HG03175 (cell line): Measurements from ENCODE around the gene NEDD4L.
"Not testable (repeated sequence)": the region's sequence is repeated elsewhere in the genome, so short reads cannot be mapped to it uniquely, and the experiment has no call there.

Experiments used
- ATAC-seq: cut with Tn5 transposase; IDR thresholded peaks from one replicate; pipeline ENCODE4 v1.9.1; 2021; ENCODE audit warnings: mild to moderate bottlenecking, moderate library complexity; ENCODE audit not compliant: unreplicated experiment

The NEDD4L gene

GRCh38 chr18:58255701-58256311, 211.8 kb downstream of the NEDD4L start:
- no peak for ATAC-seq

DNA sequence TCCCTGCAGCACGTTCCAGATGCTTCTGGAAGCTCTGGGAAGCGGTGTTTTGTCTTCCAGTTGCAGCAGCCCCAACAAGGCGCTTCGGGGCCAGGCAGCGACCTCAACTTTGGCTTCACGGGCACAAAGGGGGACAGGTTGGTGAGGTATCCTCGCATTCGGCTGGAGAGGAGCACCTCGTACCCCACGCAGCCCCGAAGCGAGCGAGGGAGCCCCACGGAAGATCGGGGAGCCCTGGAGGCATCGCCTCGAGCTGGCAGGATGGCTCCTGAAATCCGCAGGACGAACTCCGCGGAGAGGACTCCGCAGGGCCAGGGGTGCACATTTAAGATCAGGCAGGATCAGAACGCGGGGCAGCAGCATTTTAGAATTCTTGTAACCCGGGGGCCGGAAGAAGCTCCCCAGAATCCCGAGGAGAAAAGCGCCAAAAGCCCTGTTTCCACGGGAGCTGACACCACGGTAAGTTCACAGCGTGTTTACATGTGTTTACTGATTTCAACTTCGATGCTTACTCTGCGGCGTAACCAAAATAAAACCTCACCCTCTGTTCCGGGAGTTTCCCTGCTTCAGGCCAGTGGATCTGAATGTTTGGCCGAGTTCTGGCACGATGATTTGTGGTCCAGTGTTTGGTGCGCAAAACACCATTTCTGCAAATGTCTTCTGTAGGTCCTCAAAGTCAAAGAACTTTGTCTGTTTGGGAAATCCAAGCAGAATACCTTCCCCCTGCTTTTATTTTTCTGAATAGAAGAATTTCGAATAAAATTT, 212.5 kb downstream of the NEDD4L start:
- ATAC-seq, result no peak

DNA sequence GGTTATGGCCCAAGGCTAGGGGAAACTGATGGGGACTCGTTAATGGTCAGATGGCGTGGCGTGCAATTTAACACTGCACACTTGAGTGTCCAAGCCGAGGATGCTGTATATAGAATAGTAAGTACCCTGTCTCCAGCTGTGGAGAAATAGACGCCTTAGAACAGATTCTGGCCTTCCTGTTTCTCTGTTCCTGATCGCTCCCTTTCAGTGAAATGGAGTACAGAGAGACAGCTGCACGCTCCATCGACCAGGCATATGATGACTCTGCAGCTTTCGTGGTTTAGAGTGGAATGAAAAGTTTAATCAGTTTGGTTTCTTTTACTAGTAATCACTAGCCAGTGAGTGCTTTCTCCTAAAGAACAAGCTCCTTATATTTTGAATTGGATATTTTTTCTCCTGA, 213.4 kb downstream of the NEDD4L start:
- no peak for ATAC-seq

- ATAC-seq, result no peak
Observed at GRCh38 chr18:58258692-58259342, 214.8 kb downstream of the NEDD4L start.

DNA sequence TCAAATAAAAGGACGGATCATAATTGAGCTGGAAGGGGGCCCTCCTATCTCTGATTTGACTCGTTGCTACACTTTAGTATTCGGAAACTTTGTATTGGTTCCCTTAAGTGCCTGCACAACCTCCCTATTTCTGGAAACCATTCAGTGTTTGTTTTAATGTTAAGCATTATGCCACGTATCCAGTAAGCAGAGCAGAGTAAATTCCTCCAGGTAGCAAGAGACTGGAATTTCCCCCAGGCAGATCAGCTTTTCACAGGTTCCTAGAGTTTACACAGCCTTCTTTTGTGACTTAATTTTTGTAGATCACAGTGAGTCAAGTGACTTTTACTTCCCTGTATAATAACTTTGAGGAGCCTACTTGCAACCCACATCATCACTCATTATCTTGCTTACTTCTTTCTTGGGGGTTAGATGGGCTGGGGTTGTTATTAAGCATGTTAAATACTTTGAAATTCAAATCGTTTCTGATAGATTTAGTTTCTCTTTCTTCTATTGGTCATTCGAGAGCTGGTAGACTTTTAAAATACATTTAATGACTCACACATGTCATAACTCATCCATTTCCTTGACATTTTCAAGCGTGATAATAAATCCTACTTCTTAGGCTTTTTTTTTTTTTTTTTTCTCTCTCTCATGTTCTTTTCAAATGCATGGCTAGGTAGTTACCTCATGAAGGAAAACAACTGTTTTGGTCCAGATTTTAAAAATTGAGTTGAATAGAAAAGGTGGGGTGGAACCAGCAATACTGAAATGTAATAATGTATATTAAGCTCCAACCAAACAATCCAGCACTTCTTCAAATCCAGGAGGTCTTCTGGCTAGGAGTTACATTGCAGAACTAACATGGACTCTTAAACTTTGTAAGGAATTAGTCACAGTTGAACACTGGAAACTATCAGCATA, 219.3 kb downstream of the NEDD4L start:
- ATAC-seq, result no peak

DNA sequence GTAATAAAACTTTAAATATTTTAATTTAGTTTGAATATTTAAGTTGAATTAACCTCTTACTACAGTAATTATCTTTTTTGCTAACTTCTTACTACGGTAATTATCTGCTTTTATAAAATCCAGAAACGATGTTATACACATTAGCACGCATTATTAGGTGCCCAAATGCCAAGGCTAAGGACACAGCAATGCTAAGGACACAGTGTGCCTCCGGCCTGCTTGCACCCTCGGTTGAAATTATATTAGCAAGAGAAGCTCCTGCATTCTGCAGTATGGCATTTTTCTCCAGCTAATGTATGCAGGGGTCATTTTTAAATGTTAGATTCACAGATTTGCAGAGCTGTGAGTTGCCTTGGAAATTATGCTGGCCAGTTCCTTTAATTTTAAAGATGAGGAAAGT, 220.0 kb downstream of the NEDD4L start:
- ATAC-seq, result no peak

DNA sequence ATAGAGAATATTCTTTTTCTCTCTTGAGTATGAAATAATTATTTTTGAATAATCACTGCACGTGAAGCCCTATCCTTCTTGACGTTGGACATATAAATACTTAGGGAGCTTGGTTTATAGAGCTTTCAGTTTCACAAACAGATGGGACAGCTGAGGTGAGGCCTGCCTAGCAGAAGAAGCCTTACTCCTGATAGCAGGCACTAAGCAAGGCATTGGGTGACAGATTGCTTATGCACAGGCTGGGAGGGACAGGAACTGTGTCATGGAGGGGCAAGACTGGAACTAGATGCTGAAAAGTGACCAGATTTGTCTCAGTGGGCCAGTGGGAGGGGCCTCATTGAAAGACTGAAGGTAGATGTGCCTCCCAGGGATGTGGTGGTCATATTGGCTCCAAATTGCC, 220.8 kb downstream of the NEDD4L start:
- ATAC-seq, result no peak

GRCh38 chr18:58265489-58265888, 221.5 kb downstream of the NEDD4L start:
- not testable (repeated sequence) for ATAC-seq

GRCh38 chr18:58266291-58266690, 222.3 kb downstream of the NEDD4L start:
- ATAC-seq, result no peak

DNA sequence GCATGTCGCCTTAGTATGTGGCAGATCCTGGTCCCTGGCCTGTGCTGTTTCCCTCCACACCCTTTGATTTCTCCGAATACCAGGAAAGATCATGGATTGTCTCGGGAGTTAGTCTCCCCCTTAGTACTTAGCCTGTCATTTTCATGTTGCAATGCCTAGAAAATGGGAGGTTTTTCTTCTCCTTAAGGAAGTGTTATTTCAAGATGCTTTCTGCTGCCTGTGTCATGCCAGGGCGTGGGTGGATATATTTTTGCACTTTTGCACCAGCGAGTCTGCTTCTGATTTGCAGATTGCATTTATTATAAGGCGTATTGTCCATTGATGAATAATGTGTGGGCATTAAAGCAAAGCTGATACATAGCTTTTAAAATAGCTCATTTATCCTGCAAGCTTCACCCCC, 223.5 kb downstream of the NEDD4L start:
- no peak for ATAC-seq

DNA sequence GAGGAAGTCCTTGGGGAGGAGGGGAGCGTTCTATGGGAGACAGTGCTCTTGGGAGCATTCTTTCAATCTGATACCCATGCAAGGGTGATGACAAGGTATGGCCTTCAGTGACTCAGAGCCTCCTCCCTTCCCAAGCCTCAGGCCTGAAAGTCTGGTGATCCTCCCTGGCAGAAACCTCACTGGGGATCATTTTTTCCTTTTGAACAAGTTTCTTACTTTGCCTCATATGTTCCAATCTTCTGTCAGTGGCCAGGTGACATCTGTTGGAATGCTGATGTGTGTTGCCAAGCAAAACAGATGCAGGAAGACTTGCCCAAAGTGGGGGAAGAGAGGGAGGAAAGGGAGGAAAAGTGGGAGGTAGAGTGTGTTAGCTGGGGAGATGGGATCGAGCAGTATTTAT, 224.8 kb downstream of the NEDD4L start:
- ATAC-seq, result no peak

- no peak for ATAC-seq
Observed at GRCh38 chr18:58269931-58270330, 225.9 kb downstream of the NEDD4L start.

- no peak for ATAC-seq
Observed at GRCh38 chr18:58270396-58270795, 226.4 kb downstream of the NEDD4L start.

GRCh38 chr18:58271770-58272169, 227.7 kb downstream of the NEDD4L start:
- ATAC-seq, result no peak

DNA sequence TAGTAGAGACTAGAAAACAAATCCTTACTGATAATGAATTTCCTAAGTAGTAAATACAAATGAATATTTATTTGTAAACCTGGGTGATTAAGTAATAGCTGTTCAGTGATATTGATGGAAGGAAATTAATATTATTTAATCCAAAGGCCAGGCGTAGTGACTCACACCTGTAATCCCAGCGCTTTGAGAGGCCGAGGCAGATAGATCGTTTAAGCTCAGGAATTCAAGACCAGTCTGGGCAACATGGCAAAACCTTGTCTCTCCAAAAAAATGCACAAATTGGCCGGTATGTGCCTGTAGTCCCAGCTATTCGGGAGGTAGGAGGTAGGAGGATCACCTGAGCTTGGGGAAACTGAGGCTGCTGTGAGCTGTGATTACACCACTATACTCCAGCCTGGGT, 228.2 kb downstream of the NEDD4L start:
- no peak for ATAC-seq

DNA sequence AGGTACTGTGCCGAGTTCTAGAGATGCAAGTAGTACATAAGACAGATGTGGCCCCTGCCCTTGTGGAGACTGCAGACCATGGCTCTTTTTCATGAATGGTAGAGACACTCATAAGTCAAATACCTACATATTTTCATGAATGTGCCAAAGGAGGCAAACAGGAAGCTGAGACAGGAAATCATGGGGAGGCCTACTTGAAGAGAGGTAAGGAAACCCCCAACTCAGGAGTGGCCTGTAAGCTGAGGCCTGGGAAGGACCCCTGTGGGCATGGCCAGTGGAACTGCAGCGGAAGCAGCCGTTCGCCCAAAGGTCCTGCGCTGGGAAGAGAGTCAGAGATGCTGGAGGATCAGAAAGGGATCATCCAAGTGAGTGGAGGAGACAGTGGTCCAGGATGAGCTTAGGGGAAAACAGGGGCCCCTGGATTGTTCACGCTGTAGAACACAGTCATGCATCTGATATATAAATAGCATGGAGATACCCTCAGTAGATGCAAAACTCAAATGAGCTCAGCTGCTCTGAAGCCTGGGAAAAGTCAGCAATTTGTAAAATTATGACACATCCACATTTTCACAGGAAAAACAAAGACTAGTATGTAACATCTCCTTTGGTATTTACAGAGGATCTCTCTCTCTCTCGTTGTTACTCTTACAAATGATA, 228.9 kb downstream of the NEDD4L start:
- no peak for ATAC-seq

GRCh38 chr18:58275176-58275575, 231.2 kb downstream of the NEDD4L start:
- no peak for ATAC-seq

- ATAC-seq, result no peak
Observed at GRCh38 chr18:58276789-58277739, 233.0 kb downstream of the NEDD4L start.

GRCh38 chr18:58279504-58280175, 235.6 kb downstream of the NEDD4L start:
- ATAC-seq, result no peak
